ENCODE data around the gene PMAIP1.

Gene PMAIP1

DNA sequence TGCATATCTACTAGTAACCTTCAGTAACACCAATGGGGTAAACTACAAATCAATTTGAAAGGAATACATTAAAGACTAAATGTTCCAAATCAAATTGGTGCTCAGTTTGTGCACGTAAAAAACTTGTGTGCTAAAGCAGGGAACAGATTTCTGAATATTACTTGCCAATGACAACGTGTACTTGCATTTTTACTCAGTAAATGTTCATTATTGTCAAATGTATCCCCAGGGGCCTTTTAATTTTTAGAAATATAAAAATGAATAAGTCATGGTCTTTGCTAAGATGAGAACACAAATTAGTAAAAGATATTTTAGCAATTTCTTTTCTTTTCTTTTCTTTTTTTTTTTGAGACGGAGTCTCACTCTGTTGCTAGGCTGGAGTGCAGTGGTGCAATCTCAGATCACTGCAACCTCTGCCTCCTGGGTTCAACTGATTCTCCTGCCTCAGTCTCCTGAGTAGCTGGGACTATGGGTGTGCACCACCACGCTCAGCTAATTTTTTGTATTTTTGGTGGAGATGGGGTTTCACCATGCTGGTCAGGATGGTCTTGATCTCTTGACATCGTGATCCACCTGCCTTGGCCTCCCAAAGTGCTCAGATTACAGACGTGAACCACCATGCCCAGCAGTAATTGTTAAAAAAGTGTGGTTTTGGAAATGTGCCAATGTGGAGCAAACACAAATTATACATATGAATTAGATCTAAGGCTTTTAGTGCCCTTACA lies 52.6 kb downstream of the PMAIP1 start:
- H3K27ac ChIP-seq (ENCODE audit: low read depth, low read length, severe bottlenecking), result no peak overlapping the region
- no peaks in the 10 kb centered on the region for H3K36me3 ChIP-seq (ENCODE audit: control insufficient read depth, insufficient read depth, low read length)
- 60 to 83% methylated on average over 1 to 2 of the region's 6 CpGs for WGBS, 2 experiments (ENCODE audit: insufficient coverage in 2 of 2)
- peaks cover 6% of the 10 kb centered on the region for H3K4me1 ChIP-seq (ENCODE audit: control insufficient read depth, insufficient read depth, low read length, poor library complexity, severe bottlenecking)
- no peak overlapping the region for H3K4me3 ChIP-seq (ENCODE audit: extremely low read depth, insufficient read depth, low read length, poor library complexity, severe bottlenecking)
- no peaks in the 10 kb centered on the region for H3K9me3 ChIP-seq (ENCODE audit: control insufficient read depth, low read length)
